GM18909 (cell line): ENCODE measurements around the gene PRR12.

Experiments
- ATAC-seq: cut with Tn5 transposase; IDR thresholded peaks from one replicate; pipeline ENCODE4 v1.9.1; 2021; ENCODE audit warnings: mild to moderate bottlenecking; ENCODE audit not compliant: unreplicated experiment, poor library complexity

The PRR12 gene

DNA sequence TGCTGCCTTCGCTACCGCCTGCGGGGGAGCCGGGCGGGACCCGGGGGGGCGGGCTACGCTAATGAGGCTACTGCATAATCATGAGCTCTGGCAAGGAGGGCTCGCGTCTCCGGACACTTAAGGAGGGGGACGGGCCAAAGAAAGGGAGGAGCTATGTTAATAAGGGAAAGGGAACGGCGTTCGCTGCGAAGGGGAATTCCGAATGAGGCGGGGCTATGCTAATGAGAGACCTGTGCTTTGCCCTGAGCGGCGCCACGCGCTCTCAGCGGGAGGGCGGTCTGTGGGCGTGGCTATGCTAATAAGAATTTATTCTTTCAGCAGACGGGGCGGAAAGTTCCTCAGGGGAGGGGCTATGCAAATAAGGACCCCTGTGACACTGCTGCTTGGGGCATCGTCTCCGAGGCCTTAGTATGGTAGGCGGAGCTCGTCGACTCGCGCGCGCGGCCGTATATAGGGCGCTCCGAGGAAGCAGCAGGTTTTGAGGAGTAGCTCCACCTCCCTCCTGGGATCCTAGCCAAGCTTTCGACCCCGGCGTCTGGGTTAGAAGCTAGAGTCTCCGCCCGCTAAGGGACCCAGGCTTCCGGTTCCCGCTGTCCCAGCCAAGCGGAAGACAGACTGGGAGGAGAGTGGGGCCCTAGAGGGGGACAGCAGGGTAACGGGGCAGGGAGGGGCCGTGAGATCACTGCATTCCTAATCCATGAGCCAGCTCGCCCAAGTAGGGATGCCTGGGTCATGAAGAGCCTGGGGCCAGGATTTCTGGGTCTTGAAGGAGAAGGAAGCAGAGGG, 49.3 kb downstream of the PRR12 start, which contains the start of gene RRAS:
Gene RRAS (minus strand): TSS at position 31 of the 786 bp plus-strand sequence. CDS start 45 bp downstream, outside the sequence.
- ATAC-seq: peak; percentile 68

GRCh38 chr19:49641688-49642491, 50.9 kb downstream of the PRR12 start, which contains the start of gene SCAF1:
Gene SCAF1, plus strand, starts transcription at chr19:49642209. Its CDS starts 2,818 bp downstream, at chr19:49645027.
- peak; percentile 60 for ATAC-seq

GRCh38 chr19:49642492-49643035, 51.6 kb downstream of the PRR12 start:
- no peak for ATAC-seq

DNA sequence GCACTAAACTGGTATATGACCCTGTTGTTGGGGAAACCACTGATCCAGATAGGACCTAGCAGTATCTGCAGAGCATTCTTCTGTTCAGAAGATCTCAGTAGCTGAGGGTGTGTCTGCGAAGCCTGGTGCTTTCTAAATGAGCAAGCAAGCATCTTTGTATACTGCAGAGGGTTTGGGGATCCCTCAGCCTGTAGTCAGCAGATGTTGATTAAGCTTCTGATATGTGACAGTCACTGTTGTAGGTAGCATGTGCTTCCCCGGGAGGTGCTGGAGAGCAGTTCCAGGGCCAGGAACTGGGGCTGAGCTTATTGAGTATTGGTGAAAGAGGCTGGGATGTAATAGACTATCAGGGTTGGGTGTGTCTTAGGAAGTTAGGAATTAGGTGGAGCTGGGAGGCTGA, 52.5 kb downstream of the PRR12 start:
- ATAC-seq: no peak

- ATAC-seq: no peak
Measured at GRCh38 chr19:49645592-49645991, 54.6 kb downstream of the PRR12 start.

- ATAC-seq: no peak
Measured at GRCh38 chr19:49645995-49646394, 55.0 kb downstream of the PRR12 start.

- no peak for ATAC-seq
Measured at GRCh38 chr19:49646586-49646985, 55.6 kb downstream of the PRR12 start.

DNA sequence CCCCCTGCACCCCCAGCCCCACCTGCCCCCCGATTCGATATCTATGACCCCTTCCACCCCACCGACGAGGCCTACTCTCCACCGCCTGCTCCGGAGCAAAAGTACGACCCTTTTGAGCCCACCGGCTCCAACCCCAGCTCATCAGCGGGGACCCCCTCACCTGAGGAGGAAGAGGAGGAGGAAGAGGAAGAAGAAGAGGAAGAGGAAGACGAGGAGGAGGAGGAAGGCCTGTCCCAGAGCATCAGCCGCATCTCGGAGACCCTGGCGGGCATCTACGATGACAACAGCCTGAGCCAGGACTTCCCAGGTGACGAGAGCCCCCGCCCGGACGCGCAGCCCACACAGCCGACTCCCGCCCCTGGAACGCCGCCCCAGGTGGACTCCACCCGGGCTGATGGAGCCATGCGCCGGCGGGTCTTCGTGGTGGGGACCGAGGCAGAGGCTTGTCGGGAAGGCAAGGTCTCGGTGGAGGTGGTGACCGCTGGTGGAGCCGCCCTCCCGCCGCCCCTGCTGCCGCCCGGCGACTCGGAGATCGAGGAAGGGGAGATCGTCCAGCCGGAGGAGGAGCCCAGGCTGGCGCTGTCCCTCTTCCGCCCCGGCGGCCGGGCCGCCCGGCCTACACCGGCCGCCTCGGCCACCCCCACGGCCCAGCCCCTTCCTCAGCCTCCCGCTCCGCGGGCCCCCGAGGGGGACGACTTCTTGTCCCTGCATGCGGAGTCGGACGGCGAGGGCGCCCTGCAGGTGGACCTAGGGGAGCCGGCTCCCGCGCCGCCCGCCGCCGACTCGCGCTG, 60.2 kb downstream of the PRR12 start:
- ATAC-seq: no peak

DNA sequence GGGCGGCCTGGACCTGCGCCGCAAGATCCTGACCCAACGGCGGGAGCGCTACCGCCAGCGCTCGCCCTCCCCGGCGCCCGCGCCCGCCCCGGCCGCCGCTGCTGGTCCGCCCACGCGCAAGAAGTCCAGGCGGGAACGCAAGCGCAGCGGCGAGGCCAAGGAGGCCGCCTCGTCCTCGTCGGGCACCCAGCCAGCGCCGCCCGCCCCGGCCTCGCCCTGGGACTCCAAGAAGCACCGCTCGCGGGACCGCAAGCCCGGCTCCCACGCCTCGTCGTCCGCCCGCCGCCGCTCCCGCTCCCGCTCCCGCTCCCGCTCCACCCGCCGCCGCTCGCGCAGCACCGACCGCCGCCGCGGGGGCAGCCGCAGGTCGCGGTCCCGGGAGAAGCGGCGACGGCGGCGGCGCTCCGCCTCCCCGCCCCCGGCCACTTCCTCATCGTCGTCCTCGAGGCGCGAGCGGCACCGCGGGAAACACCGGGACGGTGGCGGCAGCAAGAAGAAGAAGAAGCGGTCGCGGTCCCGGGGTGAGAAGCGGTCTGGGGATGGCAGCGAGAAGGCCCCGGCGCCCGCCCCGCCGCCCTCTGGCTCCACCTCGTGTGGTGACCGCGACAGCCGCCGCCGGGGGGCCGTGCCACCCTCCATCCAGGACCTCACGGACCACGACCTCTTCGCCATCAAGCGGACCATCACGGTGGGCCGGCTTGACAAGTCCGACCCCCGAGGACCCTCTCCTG, 61.0 kb downstream of the PRR12 start:
- no peak for ATAC-seq

DNA sequence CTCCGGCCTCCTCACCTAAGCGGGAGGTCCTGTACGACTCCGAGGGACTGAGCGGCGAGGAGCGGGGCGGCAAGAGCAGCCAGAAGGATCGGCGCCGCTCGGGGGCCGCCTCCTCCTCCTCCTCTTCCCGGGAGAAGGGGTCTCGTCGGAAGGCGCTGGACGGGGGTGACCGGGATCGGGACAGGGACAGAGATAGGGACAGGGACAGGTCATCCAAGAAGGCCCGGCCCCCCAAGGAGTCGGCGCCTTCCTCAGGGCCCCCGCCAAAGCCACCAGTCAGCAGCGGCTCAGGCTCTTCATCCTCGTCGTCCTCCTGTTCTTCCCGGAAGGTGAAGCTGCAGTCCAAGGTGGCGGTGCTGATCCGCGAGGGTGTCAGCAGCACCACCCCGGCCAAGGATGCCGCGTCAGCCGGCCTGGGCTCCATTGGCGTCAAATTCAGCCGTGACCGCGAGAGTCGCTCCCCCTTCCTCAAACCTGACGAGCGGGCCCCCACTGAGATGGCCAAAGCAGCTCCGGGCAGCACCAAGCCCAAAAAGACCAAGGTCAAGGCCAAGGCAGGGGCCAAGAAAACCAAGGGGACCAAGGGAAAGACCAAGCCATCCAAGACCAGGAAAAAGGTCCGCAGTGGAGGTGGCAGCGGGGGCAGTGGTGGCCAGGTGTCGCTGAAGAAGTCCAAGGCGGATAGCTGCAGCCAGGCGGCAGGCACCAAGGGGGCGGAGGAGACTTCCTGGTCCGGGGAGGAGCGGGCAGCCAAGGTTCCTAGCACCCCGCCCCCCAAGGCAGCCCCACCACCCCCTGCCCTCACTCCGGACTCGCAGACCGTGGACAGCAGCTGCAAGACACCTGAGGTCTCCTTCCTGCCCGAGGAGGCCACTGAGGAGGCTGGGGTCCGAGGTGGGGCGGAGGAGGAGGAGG, 61.8 kb downstream of the PRR12 start:
- no peak for ATAC-seq

DNA sequence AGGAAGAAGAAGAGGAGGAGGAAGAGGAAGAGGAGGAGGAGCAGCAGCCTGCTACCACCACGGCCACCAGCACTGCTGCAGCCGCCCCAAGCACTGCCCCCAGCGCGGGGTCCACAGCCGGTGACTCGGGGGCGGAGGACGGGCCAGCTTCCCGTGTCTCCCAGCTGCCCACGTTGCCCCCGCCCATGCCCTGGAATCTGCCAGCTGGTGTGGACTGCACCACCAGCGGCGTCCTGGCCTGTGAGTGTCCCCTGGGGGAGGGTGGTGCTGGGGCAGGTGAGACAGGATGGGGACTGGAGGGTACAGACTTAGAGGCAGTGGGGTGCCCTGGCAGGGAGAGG, 62.5 kb downstream of the PRR12 start:
- ATAC-seq: no peak

DNA sequence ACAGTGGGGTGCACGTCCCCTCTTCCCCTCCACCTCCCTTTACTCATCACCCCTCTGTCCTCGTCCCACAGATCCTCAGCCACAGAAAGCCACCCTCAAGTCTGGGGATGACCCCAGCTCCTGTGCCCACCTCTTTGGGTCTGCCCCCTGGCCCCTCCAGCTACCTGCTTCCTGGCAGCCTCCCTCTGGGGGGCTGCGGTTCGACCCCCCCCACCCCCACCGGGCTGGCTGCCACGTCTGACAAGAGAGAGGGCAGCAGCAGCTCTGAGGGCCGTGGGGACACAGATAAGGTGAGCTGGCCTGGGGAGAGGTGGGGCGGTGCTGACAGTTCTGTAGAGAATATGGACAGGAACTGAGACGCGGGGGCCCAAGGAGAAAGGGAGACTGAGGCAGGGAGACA, 63.6 kb downstream of the PRR12 start:
- no peak for ATAC-seq

DNA sequence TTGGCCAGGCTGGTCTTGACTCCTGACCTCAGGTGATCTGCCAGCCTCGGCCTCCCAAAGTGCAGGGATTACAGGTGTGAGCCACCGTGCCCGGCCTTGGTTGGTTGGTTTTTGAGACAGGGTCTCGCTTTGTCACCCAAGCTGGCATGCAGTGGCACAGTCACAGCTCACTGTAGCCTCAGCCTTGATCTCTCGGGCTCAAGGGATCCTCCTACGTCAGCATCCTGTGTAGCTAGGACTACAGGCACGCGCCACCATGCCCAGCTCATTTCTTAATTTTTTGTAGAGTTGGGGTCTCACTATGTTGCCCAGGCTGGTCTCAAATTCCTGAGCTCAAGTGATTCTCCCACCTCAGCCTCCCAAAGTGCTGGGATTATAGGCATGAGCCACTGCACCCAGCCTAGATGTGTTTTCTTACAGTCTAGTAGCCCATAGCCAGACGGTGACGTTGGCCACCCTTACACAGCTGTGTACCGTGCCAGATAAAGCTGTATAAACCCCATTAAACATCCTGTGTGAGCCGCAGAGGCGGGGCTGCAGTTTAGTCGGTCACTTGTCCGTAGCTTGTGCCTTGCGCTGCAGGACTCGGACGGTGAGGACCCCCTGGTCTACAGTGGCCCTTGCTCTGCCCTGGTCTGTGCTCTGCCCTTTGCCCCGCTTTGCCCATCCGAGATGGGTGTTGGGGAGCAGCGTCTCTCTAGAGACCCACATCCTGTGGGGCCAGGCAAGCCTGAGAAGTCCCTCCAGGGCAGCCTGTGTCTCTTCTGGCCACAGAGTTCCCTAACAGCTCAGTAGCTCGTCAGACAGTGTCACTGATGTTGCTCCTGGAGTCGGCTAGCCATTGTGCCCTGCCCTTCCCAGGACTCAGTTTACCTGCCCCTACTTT, 64.8 kb downstream of the PRR12 start:
- no peak for ATAC-seq

DNA sequence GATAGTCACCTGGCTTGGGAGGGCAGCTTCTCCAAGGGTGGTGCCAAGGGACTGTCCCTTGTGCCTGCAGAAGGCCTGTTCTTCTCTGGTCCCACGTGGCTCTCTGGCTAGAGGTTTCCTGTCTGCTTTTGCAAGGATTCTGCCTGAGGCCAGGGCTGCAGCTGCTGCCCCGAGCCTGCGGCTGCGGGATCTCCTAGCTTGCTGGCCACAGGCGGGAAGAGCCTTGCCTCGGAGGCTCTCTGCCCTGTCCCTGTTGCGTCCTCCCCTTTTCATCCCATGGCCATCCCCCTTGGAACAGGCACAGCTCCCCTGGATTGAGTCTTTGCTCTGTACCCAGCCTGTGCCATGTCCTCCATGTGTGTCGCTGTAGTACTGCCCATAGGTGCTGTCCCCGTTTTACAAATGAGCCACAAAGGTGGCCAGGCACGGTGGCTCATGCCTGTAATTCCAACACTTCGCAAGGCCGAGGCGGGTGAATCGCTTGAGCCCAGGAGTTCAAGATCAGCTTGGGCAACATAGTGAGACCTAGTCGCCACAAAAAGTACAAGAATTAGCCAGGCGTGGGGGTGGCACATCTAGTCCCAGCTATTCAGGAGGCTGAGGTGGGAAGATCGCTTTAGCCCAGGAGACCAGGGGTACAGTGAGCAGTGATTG, 65.6 kb downstream of the PRR12 start:
- ATAC-seq: no peak

GRCh38 chr19:49657493-49658138, 66.6 kb downstream of the PRR12 start:
- ATAC-seq: no peak

DNA sequence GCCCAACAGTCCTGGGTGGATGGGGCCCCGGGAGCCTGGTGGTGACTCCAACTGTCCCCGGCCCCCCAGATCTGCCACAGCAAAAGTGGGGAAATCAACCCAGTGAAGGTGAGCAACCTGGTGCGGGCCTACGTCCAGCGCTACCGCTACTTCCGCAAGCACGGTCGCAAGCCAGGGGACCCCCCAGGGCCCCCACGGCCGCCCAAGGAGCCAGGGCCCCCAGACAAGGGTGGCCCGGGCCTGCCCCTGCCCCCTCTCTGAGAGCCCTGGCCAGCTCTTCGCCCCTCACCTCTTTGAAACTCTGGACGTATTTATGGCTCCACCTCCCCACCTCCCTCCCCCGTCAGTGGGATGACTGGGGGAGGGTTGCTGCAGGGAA, 67.1 kb downstream of the PRR12 start:
- ATAC-seq: no peak
